GM12878 (cell line): ENCODE data around the gene ANKRD17. TPM values are rescaled to one million over a fixed set of nuclear protein-coding genes. Genes with fewer than 3 reads are reported as not detected.

Experiments
- ATAC-seq: fragments of 200-7000 bp; cut with Tn5 transposase; 3 replicates; pipeline ENCODE4 v1.9.1; 2020; ENCODE audit warnings: mild to moderate bottlenecking, moderate library complexity
- BruUV-seq: library from RNA; stranded (reverse); fragments of 400-500 nt; replicated peaks from 2 replicates; lab custom pipeline; 2021; lab: Mats Ljungman, UMichigan
- CTCF ChIA-PET: fragments of 300-600 bp; sonication (Branson Sonifier 250); formaldehyde crosslinking; extraction: SDS; loops from one replicate; lab custom pipeline; 2021; ENCODE audit warnings: inconsistent platforms; lab: Yijun Ruan, JAX
- POLR2A ChIA-PET: fragments of 350-600 bp; formaldehyde crosslinking; extraction: SDS; loops from one replicate; lab custom pipeline; 2021; ENCODE audit warnings: inconsistent platforms; lab: Charles Lee
- RAD21 ChIA-PET: fragments of 300-600 bp; sonication (Branson Sonifier 250); formaldehyde crosslinking; loops from one replicate; lab custom pipeline; 2023; ENCODE audit warnings: antibody characterized with exemption; ENCODE audit not compliant: unreplicated experiment; lab: Charles Lee
- SMC1A ChIA-PET: fragments of 300-600 bp; sonication (Branson Sonifier 250); formaldehyde crosslinking; loops from one replicate; lab custom pipeline; 2023; ENCODE audit not compliant: unreplicated experiment, uncharacterized antibody; lab: Charles Lee
- DNase-seq: peaks from one replicate; pipeline ENCODE4 v3.0.0-alpha.2; 2011; ENCODE audit warnings: low read depth, low spot score
- FAIRE-seq: peaks from 3 replicates; lab custom pipeline; 2011; peaks lifted over from hg19 to GRCh38; lab: Jason Lieb, UNC
- H2AFZ ChIP-seq: 2 replicates; pipeline ENCODE4 v1.6.0; 2011; ENCODE audit warnings: low read depth, low read length, control low read depth; ENCODE audit not compliant: control insufficient read depth
- H3K27ac ChIP-seq: 2 replicates; pipeline ENCODE4 v1.5.1; 2011; ENCODE audit warnings: control low read depth; ENCODE audit not compliant: control insufficient read depth, insufficient read depth
- H3K27me3 ChIP-seq, 2 experiments: replicated peaks in 1 of 2; 2 replicates each; pipeline versions ENCODE4 v1.6.0 to v1.6.1; 2011; ENCODE audit warnings: low read length in 1 of 2; ENCODE audit not compliant: control insufficient read depth in 2 of 2, insufficient read depth in 2 of 2
- H3K36me3 ChIP-seq, 2 experiments: 2 replicates each; pipeline ENCODE4 v1.5.1; 2011; ENCODE audit warnings: low read length in 1 of 2; ENCODE audit not compliant: control insufficient read depth in 2 of 2, insufficient read depth in 2 of 2
- H3K4me1 ChIP-seq: 2 replicates; pipeline ENCODE4 v1.6.1; 2011; ENCODE audit warnings: mild to moderate bottlenecking, low read length, moderate library complexity, mixed read lengths; ENCODE audit not compliant: control insufficient read depth, insufficient read depth
- H3K4me2 ChIP-seq: 2 replicates; pipeline ENCODE4 v1.6.0; 2011; ENCODE audit warnings: control low read depth; ENCODE audit not compliant: control insufficient read depth, insufficient read depth
- H3K4me3 ChIP-seq: fragments of 200-600 bp; sonication (generic); 2 replicates; pipeline ENCODE4 v1.5.1; 2016
- H3K79me2 ChIP-seq: 2 replicates; pipeline ENCODE4 v1.6.0; 2011; ENCODE audit warnings: low read length; ENCODE audit not compliant: control insufficient read depth, insufficient read depth
- H3K9ac ChIP-seq: 2 replicates; pipeline ENCODE4 v1.8.0; 2011; ENCODE audit warnings: low read length, control low read depth, mixed read lengths; ENCODE audit not compliant: control insufficient read depth, insufficient read depth
- H3K9me3 ChIP-seq: replicated peaks from 3 replicates; pipeline ENCODE4 v1.5.1; 2011; ENCODE audit warnings: mild to moderate bottlenecking, low read length; ENCODE audit not compliant: control insufficient read depth, insufficient read depth
- H4K20me1 ChIP-seq: 2 replicates; pipeline ENCODE4 v1.6.0; 2011; ENCODE audit not compliant: control insufficient read depth, insufficient read depth
- ATF7 ChIP-seq: fragments of 450-650 bp; IDR thresholded peaks from 2 replicates; pipeline ENCODE4 v1.6.1; 2016; ENCODE audit warnings: low read depth, mild to moderate bottlenecking
- BRCA1 ChIP-seq: IDR thresholded peaks from 2 replicates; pipeline ENCODE4 v1.6.1; 2011; ENCODE audit warnings: low read depth, low read length, improper control_type of control experiment
- ETV6 ChIP-seq, 2 experiments: fragments of 450-650 bp in 1 of 2; IDR thresholded peaks in 1 of 2; conservative IDR thresholded peaks in 1 of 2; 2 replicates each; pipeline ENCODE4 v1.6.1; 2014; ENCODE audit warnings: antibody characterized with exemption in 1 of 2, borderline replicate concordance in 1 of 2, low read depth in 1 of 2, mild to moderate bottlenecking in 1 of 2, moderate library complexity in 1 of 2
- GABPA ChIP-seq: IDR thresholded peaks from 2 replicates; pipeline ENCODE4 v1.6.1; 2014; ENCODE audit warnings: antibody characterized with exemption, low read depth, mild to moderate bottlenecking, inconsistent platforms
- MYB ChIP-seq: fragments of 150-350 bp; IDR thresholded peaks from 2 replicates; pipeline ENCODE4 v1.6.1; 2014; ENCODE audit warnings: mild to moderate bottlenecking, low read depth, low read length, borderline replicate concordance
- NFYB ChIP-seq: IDR thresholded peaks from 2 replicates; pipeline ENCODE4 v1.6.1; 2011; ENCODE audit warnings: low read depth, mild to moderate bottlenecking, low read length, improper control_type of control experiment, moderate library complexity; ENCODE audit not compliant: insufficient read depth
- NR2C1 ChIP-seq: fragments of 450-650 bp; IDR thresholded peaks from 2 replicates; pipeline ENCODE4 v1.6.1; 2017; ENCODE audit warnings: antibody characterized with exemption, mild to moderate bottlenecking, moderate library complexity
- NR2C2 ChIP-seq: IDR thresholded peaks from 2 replicates; pipeline ENCODE4 v1.6.1; 2011; ENCODE audit warnings: borderline replicate concordance, low read depth; ENCODE audit not compliant: control insufficient read depth, insufficient read length
- PML ChIP-seq: IDR thresholded peaks from 2 replicates; pipeline ENCODE4 v1.6.1; 2012; ENCODE audit warnings: low read length, inconsistent platforms
- POU2F2 ChIP-seq: IDR thresholded peaks from 3 replicates; pipeline ENCODE4 v1.6.1; 2011; ENCODE audit warnings: low read depth, mild to moderate bottlenecking, low read length, borderline replicate concordance
- RCOR1 ChIP-seq: conservative IDR thresholded peaks from 2 replicates; pipeline ENCODE4 v1.6.1; 2012; ENCODE audit warnings: low read depth, low read length, improper control_type of control experiment
- RELA ChIP-seq: fragments of 450-650 bp; IDR thresholded peaks from 2 replicates; pipeline ENCODE4 v1.8.0; 2014; ENCODE audit warnings: borderline replicate concordance; ENCODE audit not compliant: partially characterized antibody
- SIN3A ChIP-seq: IDR thresholded peaks from 2 replicates; pipeline ENCODE4 v1.6.1; 2012; ENCODE audit warnings: low read depth, low read length, improper control_type of control experiment
- SMC3 ChIP-seq: IDR thresholded peaks from 2 replicates; pipeline ENCODE4 v1.6.1; 2011; ENCODE audit warnings: low read length, improper control_type of control experiment, borderline replicate concordance
- STAT1 ChIP-seq: fragments of 450-650 bp; conservative IDR thresholded peaks from 2 replicates; pipeline ENCODE4 v1.6.1; 2014; ENCODE audit warnings: antibody characterized with exemption, mild to moderate bottlenecking
- STAT3 ChIP-seq: IDR thresholded peaks from 2 replicates; pipeline ENCODE4 v1.6.1; 2011; ENCODE audit warnings: low read depth, low read length, improper control_type of control experiment
- TARDBP ChIP-seq: IDR thresholded peaks from 2 replicates; pipeline ENCODE4 v1.6.1; 2016; ENCODE audit warnings: borderline replicate concordance
- ZNF207 ChIP-seq: fragments of 450-650 bp; IDR thresholded peaks from 2 replicates; pipeline ENCODE4 v1.6.1; 2014; ENCODE audit warnings: antibody characterized with exemption, mild to moderate bottlenecking, borderline replicate concordance
- ZZZ3 ChIP-seq: IDR thresholded peaks from 2 replicates; pipeline ENCODE4 v1.6.1; 2011; ENCODE audit warnings: low read depth; ENCODE audit not compliant: control insufficient read depth, insufficient read length
- WGBS: methylation state at CpG from one replicate; pipeline ENCODE4 v1.1.6; 2016; ENCODE audit warnings: low lambda C conversion rate; ENCODE audit not compliant: insufficient replicate concordance, insufficient coverage; ENCODE audit errors: missing lambda C conversion rate; 5-methylcytosine and 5-hydroxymethylcytosine counted together
- in situ Hi-C: fragments of 300-500 bp; cut with MboI; formaldehyde crosslinking; loops from 9 replicates; pipeline ENCODE4 v1.14.3; 2018; ENCODE audit warnings: mixed read lengths
- intact Hi-C: fragments of 100-400 bp; cut with micrococcal nuclease; formaldehyde crosslinking; loops from one replicate; pipeline ENCODE4 v1.14.2; 2022; ENCODE audit not compliant: unreplicated experiment
- polyA plus RNA-seq, 11 experiments: library from polyadenylated mRNA; depleted of rRNA in 4 of 11; unstranded in 6 of 11; stranded (reverse) in 5 of 11; fragments of >200 nt; fragmentation: Nextera tagmentation in 4 of 11; fragmentation: Illumina TruSeq in 1 of 11; extraction: Ambion mirVana in 4 of 11; extraction: Trizol in 1 of 11; gene quantifications; 1 replicate in 1 of 11; 2 replicates in 10 of 11; pipeline versions ENCODE4 v1.2.1 to v1.2.3, GENCODE V29; 2011 to 2016; ENCODE audit warnings: inconsistent platforms in 2 of 11, missing spikeins in 2 of 11, low read depth in 1 of 11
- total RNA-seq, 4 experiments: library from RNA; depleted of rRNA in 3 of 4; stranded (reverse); fragments of >200 nt in 3 of 4; fragmentation: Illumina TruSeq in 1 of 4; extraction: Trizol in 1 of 4; gene quantifications; 2 replicates each; pipeline versions ENCODE4 v1.2.1 to v1.2.3, GENCODE V29; 2013 to 2021
- TF ChIP-seq, protein P1 (sequence below): IDR thresholded peaks from 2 replicates; pipeline ENCODE4 v1.6.1; 2011; ENCODE audit warnings: borderline replicate concordance, low read depth, mild to moderate bottlenecking, moderate library complexity, mixed read lengths, low read length; ENCODE audit not compliant: insufficient read depth; ENCODE audit errors: extremely low read length
- TF ChIP-seq, protein P2 (sequence below): fragments of 450-650 bp; IDR thresholded peaks from 2 replicates; pipeline ENCODE4 v1.6.1; 2016; ENCODE audit warnings: mild to moderate bottlenecking

ANKRD17 gene
- total and polyA plus RNA-seq, 10 of the 15 experiments (the other 5 are each of a cell fraction or from before 2014, with no cell fraction given): 11.7 to 46.5 (median 32.6) TPM

DNA sequence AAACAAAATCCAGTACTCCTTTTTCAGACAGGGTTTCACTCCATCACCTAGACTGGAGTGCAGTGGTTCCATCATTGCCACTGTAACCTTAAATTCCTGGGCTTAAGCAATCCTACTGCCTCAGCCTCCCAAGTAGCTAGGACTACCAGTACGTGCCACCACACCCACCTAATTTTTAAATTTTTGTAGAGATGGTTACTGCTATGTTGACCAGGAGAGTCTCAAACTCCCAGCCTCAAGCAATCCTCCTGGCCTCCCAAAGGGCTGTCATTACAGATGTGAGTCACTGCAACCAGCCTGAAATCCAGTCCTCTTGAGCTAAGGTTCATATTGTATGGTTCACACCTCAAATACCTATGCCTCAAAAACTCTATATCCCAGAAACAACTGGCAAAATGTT lies 22.4 kb downstream of the ANKRD17 start (continued):
- TF ChIP-seq POU2F2: no peak
- TF ChIP-seq, all 136 proteins: peak for 0

DNA sequence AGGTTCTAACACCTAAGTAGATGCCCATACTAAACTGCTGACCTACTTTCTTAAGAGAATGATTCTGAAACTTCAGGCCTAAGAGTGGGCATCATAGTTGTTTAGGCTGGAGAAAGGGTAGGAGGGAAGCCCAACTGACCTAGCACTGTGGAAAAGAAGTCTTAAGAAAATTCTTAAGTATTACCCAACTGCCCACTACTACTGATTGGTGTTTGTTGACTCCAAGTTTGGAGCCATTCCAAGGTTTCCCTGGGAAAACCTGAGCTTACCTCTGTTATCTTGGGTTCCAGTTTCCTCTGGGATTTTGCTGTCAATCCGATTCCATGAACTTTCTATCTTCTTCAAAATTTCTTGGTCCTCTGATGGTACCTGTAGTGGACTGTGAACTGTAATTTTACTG lies 23.9 kb downstream of the ANKRD17 start:
- ATAC-seq (no peak), FAIRE-seq (no peak), DNase-seq (no peak)
- no TSS peak for BruUV-seq
- ChIA-PET RAD21 (no interaction called here), CTCF (interaction anchor here (1.3 to 1.4 kb wide), 2 partner anchors 12 to 21 kb away, joined by 3 to 5 read pairs; no protein-coding TSS in a partner anchor), POLR2A (no interaction called here), SMC1A (interaction anchor here (1.1 kb wide), 1 partner anchor 10 kb away, joined by 3 read pairs; no protein-coding TSS in a partner anchor)
- H3K4me1 ChIP-seq: no peaks in the 10 kb centered on the region
- no peak overlapping the region for H3K4me3 ChIP-seq
- H4K20me1 ChIP-seq: no peaks in the 10 kb centered on the region; the same call in 1 of the 2 replicates
- intact Hi-C loops (no loop called here), in situ Hi-C loops (no loop called here)
- H3K79me2 ChIP-seq: peaks cover 32% of the 10 kb centered on the region
- WGBS: 93% methylated on average over 1 of the region's 1 CpG
- peaks cover 5% of the 10 kb centered on the region for H3K9me3 ChIP-seq
- no peaks in the 10 kb centered on the region for H3K27me3 ChIP-seq
- H3K36me3 ChIP-seq: peaks cover 4 to 30% of the 10 kb centered on the region in 2 experiments
- H3K4me2 ChIP-seq: no peak overlapping the region
- TF ChIP-seq ZNF207 (no peak), SIN3A (no peak), NR2C1 (no peak), RCOR1 (no peak), TARDBP (no peak), SMC3 (no peak), RELA (no peak), GABPA (no peak), NR2C2 (no peak), STAT3 (no peak), STAT1 (no peak), PML (no peak), ATF7 (no peak), BRCA1 (no peak), ZZZ3 (no peak), MYB (no peak), NFYB (no peak), ETV6 (conservative IDR thresholded peaks at IDR 0.05 in 1 of 2, IDR thresholded peaks at IDR 0.05 in 1 of 2; ENCODE audit: borderline replicate concordance in 1 of 2, low read depth in 1 of 2) (no peak)
- TF ChIP-seq, protein P1, sequence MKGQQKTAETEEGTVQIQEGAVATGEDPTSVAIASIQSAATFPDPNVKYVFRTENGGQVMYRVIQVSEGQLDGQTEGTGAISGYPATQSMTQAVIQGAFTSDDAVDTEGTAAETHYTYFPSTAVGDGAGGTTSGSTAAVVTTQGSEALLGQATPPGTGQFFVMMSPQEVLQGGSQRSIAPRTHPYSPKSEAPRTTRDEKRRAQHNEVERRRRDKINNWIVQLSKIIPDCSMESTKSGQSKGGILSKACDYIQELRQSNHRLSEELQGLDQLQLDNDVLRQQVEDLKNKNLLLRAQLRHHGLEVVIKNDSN: no peak
- TF ChIP-seq, protein P2, sequence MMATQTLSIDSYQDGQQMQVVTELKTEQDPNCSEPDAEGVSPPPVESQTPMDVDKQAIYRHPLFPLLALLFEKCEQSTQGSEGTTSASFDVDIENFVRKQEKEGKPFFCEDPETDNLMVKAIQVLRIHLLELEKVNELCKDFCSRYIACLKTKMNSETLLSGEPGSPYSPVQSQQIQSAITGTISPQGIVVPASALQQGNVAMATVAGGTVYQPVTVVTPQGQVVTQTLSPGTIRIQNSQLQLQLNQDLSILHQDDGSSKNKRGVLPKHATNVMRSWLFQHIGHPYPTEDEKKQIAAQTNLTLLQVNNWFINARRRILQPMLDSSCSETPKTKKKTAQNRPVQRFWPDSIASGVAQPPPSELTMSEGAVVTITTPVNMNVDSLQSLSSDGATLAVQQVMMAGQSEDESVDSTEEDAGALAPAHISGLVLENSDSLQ: no peak
- no peak overlapping the region for H3K27ac ChIP-seq
- H3K9ac ChIP-seq: no peak overlapping the region
- H2AFZ ChIP-seq: no peak overlapping the region
